Measurements from ENCODE around the gene LHFPL3.

Gene LHFPL3

DNA sequence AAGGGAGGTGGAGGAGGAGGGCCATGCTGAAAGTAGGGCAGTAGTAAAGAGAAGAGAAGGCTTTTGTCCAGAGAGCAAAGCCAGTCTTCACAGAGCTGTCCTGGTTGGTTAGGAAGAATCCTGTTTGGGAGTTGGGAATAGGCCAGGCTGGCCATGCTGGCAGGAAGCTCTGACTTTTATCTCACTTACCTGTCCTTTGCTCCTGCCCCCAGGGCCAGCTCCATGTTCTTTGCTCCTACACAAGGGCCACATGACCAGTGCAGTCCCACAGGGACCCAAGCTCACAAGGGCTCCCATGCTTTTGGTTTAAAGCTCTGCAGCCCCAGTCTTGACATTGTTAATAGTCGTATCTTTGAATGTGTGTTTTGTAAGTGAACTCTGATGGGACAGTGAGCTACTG is 524.0 kb downstream of the LHFPL3 start:
- DNase-seq: no peak

DNA sequence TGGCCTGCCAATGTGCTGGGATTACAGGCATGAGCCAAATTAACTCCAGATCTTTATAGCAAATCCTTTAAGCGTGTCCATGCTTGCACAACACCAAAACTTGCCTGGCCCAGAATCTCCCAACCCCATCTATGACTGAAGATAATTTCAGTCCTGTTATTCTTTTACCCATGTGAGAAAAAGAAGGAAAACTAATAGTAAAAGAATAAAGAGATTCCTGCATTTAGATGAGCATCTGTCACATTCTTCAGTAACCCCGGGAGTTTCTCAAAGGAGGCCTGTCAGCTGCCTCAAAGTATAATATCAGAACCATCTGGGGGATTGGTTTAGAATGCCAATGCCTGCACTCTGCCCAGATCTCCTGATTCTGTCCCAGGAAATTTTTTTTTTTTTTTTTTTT is 527.5 kb downstream of the LHFPL3 start:
- DNase-seq: no peak

DNA sequence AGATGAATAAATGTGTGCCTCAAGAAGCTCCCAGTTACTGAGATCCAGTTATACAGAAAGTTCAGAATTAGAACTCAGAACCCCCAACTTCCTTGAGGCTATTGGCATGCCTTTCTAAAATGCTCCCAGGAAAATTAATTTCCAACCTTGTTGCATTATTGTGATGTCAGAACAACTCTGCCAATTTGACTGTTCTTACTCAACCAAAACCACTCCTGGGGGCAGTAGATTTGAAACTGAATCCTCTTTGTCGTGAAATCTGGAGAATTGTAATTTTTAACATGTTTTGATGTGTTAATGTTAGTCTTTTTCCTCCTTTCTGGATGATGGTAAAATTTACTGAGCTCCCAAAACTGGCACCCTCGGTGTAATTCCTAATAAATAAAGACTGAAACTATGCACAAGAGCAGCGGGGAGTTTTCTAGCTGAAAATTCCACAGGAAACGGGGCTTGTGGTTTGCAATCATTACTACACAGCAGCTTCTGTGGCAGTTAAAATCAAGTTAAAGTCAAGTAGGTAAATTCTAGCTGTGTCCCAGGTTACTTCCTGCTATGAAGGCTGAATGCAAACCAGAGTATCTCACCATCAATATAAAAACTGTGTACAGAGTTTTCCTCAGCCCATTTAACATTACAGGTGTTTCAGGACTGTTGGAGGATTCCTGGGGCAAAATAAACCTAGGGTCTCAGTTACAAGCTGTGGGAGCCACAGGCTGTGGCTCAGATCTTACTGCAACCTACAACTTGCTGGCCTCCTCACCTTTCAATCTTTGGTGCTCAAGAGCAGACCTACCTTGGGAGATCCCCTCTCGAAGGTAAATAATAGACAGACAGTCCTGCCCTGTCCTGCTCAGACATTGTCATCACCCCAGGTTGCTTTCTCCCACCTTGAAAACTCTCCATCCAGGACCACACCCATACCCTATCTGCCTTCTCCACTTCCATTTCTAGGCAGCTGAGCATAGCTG is 529.3 kb downstream of the LHFPL3 start:
- no peak for DNase-seq

DNA sequence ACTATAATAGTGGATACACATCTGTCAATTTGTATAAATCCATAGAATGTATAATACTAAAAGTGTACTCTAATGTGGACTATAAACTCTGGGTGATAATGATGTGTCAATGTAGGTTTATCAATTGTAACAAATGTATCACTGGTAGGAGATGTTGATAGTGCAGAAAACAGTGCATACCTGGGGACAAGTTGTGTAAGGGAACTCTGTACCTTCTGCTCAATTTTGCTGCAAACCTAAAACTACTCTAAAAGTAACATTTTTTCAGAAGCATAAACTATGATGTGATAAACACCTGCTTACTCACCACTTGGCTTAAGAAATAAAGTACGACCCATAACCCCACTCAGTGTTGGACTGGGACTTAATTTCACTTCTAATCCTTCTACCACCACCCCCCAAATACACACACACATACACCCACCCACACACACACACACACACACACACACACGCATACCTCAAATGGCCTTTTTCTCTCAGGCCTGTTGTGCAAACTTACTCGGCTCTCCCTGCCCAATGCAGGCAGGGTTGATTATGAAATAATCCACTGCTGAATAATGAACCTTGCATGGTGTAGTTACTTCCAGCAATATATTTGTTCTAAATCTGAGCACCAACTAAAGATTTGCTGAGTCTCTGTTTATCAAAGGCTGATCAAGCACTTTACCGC is 531.5 kb downstream of the LHFPL3 start:
- no peak for DNase-seq

DNA sequence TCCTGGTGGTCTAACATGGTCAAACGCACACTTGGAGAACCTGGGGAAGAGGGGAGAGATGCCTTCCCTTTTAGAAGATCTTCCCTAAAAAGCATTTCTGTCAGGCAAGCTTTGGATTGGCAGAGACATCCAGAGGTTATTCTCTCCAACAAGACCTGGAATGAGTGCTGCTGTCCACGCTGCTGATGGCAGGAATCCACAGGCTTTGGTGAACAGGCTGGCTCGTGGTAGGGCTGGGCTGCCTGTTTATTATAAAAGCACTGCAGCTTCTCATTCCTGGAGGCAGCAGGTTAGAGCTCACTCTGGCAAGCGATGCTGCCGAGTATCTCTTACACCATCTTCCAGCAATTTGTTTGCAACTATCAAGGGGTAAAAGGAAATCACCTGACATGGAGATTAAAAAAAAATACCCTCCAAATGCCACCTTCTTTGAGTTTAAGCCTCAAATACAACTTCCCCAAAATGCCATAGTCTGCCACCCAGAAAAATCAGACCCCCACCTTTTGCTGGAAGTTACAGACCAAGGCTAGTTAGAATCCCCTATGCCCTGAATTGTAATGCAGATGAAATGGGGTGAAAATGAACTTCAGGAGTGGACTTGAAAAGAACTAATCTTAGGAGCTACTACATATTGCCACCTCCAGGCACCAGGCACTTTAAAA is 533.5 kb downstream of the LHFPL3 start:
- DNase-seq: no peak

DNA sequence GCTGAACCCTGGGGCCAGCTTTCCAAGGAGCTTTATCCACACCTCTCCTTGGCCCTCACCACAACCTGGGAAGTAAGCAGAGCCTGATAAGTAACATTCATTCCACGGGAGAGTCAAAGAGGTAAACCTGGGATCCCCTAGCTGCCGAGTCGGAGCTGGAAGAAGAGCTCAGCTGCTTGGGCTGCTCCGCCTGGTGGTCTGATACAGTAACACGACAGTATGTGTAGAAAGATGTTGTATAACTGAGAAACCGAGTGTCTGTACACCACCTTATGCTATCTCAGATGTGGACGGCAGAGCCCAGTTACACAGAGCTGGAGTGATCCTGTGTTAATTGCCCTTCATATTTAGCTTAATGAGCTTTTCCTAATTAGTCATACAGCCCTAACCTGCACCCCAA is 534.3 kb downstream of the LHFPL3 start:
- DNase-seq: no peak

DNA sequence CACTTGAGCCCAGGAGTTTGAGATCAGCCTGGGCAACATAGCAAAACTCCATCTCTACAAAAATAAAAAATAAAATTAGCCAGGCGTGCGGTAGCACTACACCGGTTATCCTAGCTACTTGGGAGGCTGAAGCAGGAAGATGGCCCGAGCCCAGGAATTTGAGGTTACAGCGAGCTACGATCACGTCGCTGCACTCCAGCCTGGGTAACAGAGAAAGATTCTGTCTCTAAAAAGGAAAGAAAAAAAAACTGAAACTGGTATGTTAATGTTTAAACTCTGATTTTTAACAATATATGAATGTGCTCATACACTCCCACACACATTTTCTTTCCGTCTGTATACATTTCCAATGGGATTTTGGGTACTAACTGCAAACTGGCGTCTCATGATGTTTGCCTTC is 545.0 kb downstream of the LHFPL3 start:
- no peak for DNase-seq

DNA sequence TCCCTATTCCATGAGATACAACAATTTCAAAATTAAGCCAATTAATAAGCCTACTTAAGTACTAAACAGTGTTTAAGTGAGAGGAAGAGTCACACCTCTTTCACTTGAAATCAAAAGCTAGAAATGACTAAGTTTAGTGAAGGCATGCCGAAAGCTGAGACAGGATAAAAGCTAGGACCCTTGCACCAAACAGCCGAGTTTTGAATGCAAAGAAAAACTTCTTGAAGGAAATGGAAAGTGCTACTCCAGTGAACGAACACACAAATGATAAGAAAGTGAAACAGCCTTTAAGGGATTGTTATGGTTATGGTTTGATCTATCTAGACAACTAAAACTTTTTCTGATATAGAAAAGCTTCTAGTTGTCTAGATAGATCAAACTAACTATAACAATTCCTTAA is 550.2 kb downstream of the LHFPL3 start:
- no peak for DNase-seq

DNA sequence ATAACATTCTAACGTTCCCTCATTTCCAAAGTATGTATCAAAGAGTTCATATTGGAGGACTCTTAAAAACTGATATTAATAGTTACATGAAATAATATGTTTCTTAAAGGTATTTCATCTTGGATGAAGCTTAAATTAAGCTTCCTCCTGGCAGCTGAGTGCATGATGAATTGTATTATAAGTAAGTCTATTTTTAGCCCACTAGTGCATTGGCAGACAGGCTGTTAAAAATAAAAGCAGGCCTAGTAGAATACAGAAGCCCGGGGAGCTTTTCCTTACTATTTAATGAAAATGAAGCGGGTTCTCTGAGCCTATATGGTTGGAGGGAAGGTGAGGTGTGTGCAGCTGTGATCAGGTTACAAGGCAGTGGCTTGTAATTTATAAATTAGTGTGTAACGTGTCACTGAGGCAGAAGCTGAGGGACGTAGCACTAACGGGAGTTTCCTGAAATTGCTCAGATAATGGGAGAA is 554.9 kb downstream of the LHFPL3 start:
- no peak for DNase-seq

DNA sequence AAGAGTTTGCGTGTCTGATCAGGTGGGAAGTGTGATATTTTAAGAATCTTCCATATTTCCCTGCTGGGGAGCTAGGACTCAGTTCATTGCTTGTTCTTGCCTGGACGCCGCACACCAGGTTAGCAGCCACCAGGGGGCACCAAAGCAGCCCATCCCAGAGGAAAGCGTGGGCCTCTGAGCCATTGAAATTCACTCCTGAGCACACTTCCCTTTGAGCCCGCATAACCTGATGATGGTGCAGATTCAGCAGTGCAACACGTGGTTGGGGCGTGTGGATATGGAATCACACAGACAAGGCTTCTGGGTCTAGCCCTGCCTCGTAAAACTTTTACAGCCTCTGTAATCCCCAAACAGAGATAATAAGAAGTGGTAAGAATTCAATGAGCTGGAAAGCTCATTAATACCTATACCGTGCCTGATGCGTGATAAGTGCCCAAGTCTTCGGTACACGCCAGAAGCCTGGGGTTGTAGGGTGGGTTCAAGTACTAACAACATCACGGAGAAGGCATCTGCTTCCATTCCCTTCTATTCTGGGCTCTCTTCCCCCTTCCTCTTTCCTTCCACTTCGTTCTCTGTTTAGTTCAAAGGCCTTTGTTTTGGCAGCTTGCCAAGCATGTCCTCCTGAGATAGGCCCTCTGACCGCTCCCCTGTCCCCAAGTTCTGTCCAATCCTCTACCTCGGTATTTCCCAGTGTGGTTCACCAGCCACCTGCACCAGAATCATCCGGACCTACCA is 555.5 kb downstream of the LHFPL3 start:
- DNase-seq: peak; percentile 80

DNA sequence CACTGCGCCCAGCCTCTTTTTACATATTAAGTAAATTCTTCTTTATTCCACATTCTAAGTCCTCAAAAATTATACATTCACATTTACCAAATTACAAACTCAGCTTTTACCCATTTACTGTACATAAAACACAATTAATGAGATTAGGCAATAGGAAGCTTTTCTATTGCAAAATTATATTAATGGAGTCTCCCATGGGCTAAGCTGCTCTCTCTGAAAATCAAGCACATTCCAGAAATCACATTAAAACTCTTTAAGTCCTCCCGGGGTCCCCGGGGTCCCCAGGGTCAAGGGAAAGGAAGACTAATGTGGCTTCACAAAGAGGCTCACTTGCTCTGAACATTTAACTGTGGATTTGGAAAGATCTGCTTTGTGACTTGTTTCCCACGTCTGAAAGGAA is 558.2 kb downstream of the LHFPL3 start:
- DNase-seq: no peak

DNA sequence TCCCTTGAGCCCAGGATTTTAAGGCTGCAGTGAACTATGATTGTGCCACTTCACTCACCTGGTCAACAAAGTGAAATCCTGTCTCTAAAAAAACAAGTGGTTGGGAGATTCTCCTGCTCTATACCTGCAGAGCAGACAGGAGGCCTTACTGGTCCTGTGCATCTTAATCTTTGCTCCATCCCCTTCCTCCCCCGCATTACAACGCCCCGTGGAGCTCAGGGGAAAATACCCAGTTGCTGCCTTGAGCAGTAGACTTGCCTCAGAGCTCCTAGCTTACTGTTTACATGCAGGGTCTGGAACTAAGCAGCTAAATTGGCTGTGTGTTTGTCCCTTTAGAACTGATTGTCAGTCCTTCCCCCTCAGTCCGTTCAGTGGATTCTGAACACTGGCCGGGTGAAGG is 561.8 kb downstream of the LHFPL3 start:
- DNase-seq: no peak

DNA sequence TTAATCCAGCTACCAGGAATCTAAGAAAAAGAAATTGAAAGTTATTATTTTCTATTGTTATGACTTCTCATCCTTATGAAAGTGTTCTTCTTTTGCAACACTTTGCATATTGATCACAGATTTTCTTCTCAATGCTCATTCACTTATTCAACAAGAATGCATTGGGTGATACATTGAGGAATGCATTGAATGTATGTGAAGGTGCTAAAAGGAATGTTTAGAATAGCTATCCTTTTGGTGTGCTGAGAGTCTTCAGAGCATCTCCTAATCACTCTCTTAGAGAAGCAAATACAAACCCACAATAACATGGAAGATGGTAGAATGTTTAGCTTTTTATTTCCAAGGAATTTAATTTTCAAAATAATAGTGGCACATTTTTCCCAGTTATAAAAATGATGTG is 563.5 kb downstream of the LHFPL3 start:
- no peak for DNase-seq

DNA sequence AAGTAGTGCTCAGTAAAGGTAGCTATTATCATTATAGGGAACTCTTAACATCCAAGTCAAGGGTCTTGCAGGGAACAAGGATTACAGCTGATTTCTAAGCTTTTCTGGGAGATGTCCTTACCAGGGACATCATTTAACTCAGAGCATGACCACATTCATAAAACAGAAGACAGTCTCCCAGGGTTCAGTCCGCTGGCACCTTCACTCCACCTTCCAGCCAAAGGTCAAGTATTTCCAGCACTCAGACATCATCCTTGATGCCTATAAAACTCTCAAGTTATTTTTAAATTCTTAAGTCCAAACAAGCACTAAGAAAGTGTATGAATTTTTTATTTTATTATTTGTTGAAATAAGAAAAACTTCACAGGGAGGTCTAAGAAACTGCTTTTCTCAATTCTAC is 565.9 kb downstream of the LHFPL3 start:
- DNase-seq: no peak

DNA sequence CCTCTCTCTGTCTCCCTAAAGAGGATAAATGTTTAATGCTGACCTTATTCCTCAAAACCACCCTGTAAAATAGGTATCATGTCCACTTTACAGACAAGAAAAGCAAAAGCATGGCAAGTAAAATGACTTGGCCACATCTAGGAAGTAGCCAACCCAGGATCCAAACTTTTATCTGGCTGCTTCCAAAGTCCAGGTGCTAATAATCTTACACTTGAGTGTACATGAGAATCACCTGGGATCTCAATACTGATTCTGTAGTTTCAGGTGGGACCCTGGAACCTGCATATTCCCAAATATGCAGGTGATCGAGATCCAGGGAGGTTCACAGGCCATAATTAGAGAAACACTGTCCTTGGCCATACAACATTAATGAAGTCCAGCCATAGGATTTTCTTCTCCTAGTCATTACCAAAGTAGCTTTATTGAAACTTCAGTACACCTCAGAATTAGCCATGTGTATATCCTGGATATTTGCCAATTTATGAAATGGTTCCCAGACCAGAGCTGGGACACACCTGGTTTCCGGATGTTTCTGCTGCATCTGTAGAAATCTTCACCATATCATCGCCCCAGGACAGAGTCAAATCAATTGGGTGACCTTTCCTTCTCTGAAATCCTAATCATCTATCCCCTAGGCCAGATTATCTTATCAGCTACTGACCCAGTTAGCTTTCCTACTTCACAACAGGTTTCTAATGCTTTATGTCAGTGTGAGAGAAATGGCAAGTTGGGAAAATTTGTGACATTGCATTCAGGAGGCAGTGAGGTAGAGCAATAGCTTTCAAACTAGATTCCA is 566.5 kb downstream of the LHFPL3 start:
- no peak for DNase-seq

DNA sequence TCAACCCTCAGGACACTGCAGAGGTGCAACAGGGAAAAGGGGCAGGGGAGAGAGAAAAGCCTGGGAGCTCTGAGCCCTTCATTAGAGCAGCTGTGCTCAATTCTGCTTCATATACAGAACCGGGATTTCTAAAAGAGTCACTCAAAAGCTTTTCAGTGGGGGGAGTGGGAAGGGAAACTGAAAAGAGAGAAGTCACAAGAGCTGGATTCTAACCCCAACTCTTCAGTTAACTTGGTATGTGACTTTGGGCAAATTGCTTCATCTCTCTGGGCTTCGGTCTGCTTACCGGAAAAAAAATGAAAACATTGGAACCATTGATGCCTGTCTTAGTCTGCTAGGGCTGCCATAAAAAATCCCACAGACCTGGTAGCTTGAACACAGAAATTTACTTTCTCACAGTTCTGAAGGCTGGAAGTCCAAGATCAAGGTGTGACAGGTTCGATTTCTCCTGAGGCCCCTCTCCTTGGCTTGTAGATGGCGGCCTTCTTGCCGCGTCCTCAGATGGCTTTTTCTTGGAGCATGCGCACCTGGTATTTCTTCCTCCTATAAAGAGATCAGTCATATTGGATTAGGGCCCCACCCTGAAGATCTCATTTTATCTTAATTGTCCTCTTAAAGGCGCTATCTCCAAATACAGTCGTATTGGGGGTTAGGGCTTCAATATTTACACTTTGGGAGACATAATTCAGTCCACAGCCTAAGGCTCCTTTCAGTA is 567.3 kb downstream of the LHFPL3 start:
- DNase-seq: no peak

DNA sequence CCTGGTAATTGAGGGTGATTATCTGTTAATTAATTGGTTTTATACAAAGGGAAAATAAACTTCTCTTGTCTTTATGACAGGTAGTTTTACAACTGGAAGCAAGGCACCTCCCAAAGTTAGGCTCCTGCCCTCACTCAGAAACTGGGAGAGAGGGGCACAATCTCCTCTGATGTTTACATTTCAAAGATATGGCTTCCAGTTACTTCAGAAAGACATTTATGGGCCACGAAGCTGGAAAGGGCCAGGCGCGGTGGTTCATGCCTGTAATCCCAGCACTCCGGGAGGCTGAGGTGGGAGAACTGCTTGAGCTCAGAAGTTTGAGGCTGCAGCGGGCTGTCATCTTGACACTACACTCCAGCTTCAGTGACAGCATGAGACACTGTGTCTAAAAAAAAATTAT is 570.0 kb downstream of the LHFPL3 start:
- DNase-seq: no peak

DNA sequence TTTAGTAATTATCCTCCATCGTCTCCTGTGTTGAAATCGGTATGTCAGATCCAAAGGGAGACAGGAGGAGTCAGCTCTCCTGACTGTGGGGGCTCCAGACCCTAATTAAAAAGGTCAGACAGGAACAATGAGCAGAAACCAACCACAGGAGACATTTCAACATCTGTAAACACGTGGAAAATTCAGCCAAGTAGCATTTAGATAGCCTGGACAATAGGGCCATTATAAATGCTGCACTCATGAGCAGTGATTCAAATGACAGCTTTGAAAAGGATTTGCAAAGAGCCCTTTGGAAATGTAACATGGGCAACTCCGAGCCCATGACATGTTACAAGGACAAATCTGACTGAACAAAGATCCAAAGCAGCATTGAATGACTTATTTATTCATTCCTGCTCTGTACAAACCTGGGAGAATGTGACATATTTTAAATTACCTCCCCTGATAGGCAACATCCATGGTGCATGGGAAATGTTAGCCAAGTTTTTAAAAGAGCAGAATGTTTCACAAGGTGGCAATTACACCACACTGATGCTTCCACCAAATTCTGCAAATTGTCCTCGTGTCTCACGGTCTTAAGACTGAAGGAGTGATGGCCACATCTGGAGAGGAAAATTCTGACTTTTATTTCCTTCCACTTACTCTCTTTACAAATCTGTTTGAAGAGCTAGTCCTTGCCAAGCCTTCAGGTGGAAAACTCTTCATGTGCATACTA is 572.3 kb downstream of the LHFPL3 start:
- no peak for DNase-seq

DNA sequence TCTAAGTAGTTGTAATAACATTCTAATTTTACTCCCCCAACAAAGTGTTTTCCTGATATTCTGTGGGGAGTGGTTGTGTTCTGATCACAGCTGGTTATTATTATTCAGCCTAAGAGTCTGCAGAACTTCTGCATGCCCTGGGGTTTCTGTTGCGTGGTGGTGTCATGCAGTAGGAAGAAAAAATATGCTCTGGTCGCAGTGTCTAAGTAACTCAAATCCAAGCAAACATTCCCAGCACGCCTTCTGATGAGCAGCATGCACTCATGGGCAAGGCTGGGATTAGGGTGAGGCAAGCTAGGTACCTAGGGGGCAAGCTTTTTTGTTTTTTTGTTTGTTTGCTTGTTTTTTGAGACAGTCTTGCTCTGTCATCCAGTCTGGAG is 572.8 kb downstream of the LHFPL3 start:
- no peak for DNase-seq

DNA sequence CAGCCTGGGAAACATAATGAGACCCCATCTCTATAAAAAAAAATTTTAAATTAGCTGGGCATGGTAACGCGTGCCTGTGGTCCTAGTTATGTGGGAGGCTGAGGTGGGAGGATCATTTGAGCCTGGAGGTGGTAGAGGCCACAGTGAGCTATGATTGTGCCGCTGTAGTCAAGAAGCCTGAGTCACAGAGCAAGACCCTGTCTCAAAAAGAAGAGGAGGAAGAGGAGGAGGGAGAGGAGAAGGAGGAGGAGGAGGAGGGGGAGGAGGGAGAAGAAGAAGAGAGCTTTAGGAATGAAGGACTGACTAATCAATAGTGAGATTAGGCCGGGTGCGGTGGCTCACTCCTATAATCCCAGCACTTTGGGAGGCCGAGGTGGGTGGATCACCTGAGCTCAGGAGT is 573.8 kb downstream of the LHFPL3 start:
- DNase-seq: no peak

DNA sequence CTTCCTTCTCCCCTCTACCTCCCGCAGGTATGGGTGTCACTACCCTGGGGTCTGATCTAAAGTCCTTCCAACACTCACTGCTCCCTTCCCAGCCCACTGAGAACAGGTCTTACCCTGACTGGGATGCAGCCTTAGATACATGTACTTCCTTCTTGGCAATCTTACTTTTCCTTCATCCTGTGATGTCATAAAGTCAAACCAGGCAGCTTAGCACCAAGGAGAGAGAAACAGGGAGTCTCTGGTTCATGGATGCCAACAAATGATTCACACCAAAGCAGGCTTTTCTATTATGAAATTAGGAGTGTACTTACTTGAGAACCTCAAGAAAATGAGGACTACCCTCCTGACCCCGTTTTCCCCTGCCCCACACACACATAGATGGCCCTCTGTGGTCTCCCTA is 574.6 kb downstream of the LHFPL3 start:
- DNase-seq: no peak

Data from activated naive CD4-positive, alpha-beta T cell treated with Interleukin-2 at 50 U/mL for 16 hours (primary cell).